HepG2 (cell line): ENCODE measurements around the gene DGCR6L. TPM values are rescaled to one million over a fixed set of nuclear protein-coding genes. Genes with fewer than 3 reads are reported as not detected.
"Not testable (repeated sequence)": the region's sequence is repeated elsewhere in the genome, so short reads cannot be mapped to it uniquely, and the experiment has no call there.

Experiments used
- ATAC-seq: fragments of 200-7000 bp; cut with Tn5 transposase; 3 replicates; pipeline ENCODE4 v1.9.1; 2020; ENCODE audit warnings: mild to moderate bottlenecking, moderate library complexity
- BruUV-seq: library from RNA; stranded (reverse); fragments of 400-500 nt; replicated peaks from 2 replicates; lab custom pipeline; 2021; lab: Mats Ljungman, UMichigan
- CTCF ChIA-PET: fragments of 300-600 bp; formaldehyde crosslinking; extraction: SDS; loops from one replicate; lab custom pipeline; 2021; ENCODE audit warnings: low total read pairs, inconsistent platforms, low intra/inter-chr PET ratio; lab: Yijun Ruan, JAX
- POLR2A ChIA-PET: fragments of 350-600 bp; sonication (Branson Sonifier 250); formaldehyde crosslinking; loops from one replicate; lab custom pipeline; 2020; ENCODE audit warnings: antibody characterized with exemption, inconsistent platforms; lab: Yijun Ruan, JAX
- DNase-seq: peaks from one replicate; pipeline ENCODE4 v3.0.0-alpha.2; 2015; ENCODE audit warnings: low spot score
- FAIRE-seq: peaks from 3 replicates; lab custom pipeline; 2011; peaks lifted over from hg19 to GRCh38; lab: Jason Lieb, UNC
- H2AFZ ChIP-seq: one replicate; pipeline ENCODE4 v1.6.1; 2011; ENCODE audit warnings: low read length, inconsistent platforms
- H3K27ac ChIP-seq: fragments of 300-600 bp; 3 replicates; pipeline ENCODE4 v1.8.0; 2011; ENCODE audit warnings: mixed run types, mild to moderate bottlenecking, mixed read lengths, low read length, inconsistent platforms; ENCODE audit not compliant: insufficient read depth; ENCODE audit errors: extremely low read length
- H3K27me3 ChIP-seq, 2 experiments: fragments of 200-600 bp in 1 of 2; 2 replicates in 1 of 2; 3 replicates in 1 of 2; pipeline versions ENCODE4 v1.6.0 to v1.8.0; 2011; ENCODE audit warnings: low read length in 2 of 2, mild to moderate bottlenecking in 2 of 2, moderate library complexity in 2 of 2, inconsistent platforms in 1 of 2; ENCODE audit not compliant: insufficient read depth in 2 of 2, control insufficient read depth in 1 of 2
- H3K36me3 ChIP-seq, 2 experiments: fragments of 200-600 bp in 1 of 2; replicated peaks in 1 of 2; 2 replicates in 1 of 2; 3 replicates in 1 of 2; pipeline versions ENCODE4 v1.5.1 to v1.8.0; 2011; ENCODE audit warnings: low read length in 2 of 2, inconsistent platforms in 1 of 2; ENCODE audit not compliant: insufficient read depth in 2 of 2, control insufficient read depth in 1 of 2
- H3K4me1 ChIP-seq: 2 replicates; pipeline ENCODE4 v1.5.1; 2012; ENCODE audit warnings: low read length, inconsistent platforms; ENCODE audit not compliant: insufficient read depth
- H3K4me2 ChIP-seq: 2 replicates; pipeline ENCODE4 v1.6.0; 2011; ENCODE audit warnings: low read depth, low read length, inconsistent platforms
- H3K4me3 ChIP-seq, 3 experiments: fragments of 200-600 bp in 1 of 3; sonication (generic), shearing (Covaris generic) in 1 of 3; replicated peaks in 1 of 3; 2 replicates each; pipeline ENCODE4 v1.5.1; 2011 to 2016; ENCODE audit warnings: low read length in 3 of 3, inconsistent platforms in 2 of 3, low read depth in 2 of 3, mild to moderate bottlenecking in 2 of 3, control low read depth in 1 of 3, mixed read lengths in 1 of 3; ENCODE audit not compliant: insufficient read depth in 1 of 3
- H3K79me2 ChIP-seq: one replicate; pipeline ENCODE4 v1.6.1; 2011; ENCODE audit warnings: low read length, inconsistent platforms; ENCODE audit not compliant: insufficient read depth
- H3K9ac ChIP-seq: 2 replicates; pipeline ENCODE4 v1.6.0; 2011; ENCODE audit warnings: mild to moderate bottlenecking, low read depth, low read length, inconsistent platforms; ENCODE audit not compliant: insufficient read depth
- H3K9me3 ChIP-seq: 2 replicates; pipeline ENCODE4 v1.5.1; 2012; ENCODE audit warnings: mild to moderate bottlenecking, low read length
- H4K20me1 ChIP-seq: 2 replicates; pipeline ENCODE4 v1.6.0; 2011; ENCODE audit warnings: inconsistent platforms, mild to moderate bottlenecking, low read length, moderate library complexity; ENCODE audit not compliant: insufficient read depth
- ARNTL ChIP-seq: sonication (generic); formaldehyde crosslinking; IDR thresholded peaks from 2 replicates; pipeline ENCODE4 v1.4.0; 2020; ENCODE audit warnings: mild to moderate bottlenecking, missing genetic modification reagents
- CREM ChIP-seq, 2 experiments: sonication (generic) in 1 of 2; formaldehyde crosslinking in 1 of 2; IDR thresholded peaks; 2 replicates each; pipeline versions ENCODE4 v1.4.0 to v1.6.1; 2016 to 2020; ENCODE audit warnings: antibody characterized with exemption in 1 of 2, mild to moderate bottlenecking in 1 of 2, missing genetic modification reagents in 1 of 2
- MIXL1 ChIP-seq: IDR thresholded peaks from 2 replicates; pipeline ENCODE4 v1.6.1; 2016
- USF2 ChIP-seq, 2 experiments: sonication (generic) in 1 of 2; formaldehyde crosslinking in 1 of 2; IDR thresholded peaks; 2 replicates each; pipeline versions ENCODE4 v1.5.1 to v1.6.1; 2011 to 2020; ENCODE audit warnings: borderline replicate concordance in 1 of 2, low read depth in 1 of 2, low read length in 1 of 2, mild to moderate bottlenecking in 1 of 2, missing genetic modification reagents in 1 of 2, moderate library complexity in 1 of 2
- ZBTB44 ChIP-seq: sonication (generic); formaldehyde crosslinking; IDR thresholded peaks from 2 replicates; pipeline ENCODE4 v1.4.0; 2020; ENCODE audit warnings: missing genetic modification reagents
- ZNF280B ChIP-seq: sonication (generic); formaldehyde crosslinking; IDR thresholded peaks from 2 replicates; pipeline ENCODE4 v1.5.0; 2020; ENCODE audit warnings: missing genetic modification reagents, mild to moderate bottlenecking, borderline replicate concordance
- ZNF556 ChIP-seq: sonication (generic); formaldehyde crosslinking; IDR thresholded peaks from 2 replicates; pipeline ENCODE4 v1.4.0; 2020; ENCODE audit warnings: mild to moderate bottlenecking, missing genetic modification reagents, borderline replicate concordance
- ZNF609 ChIP-seq: sonication (generic); formaldehyde crosslinking; IDR thresholded peaks from 2 replicates; pipeline ENCODE4 v1.4.0; 2020; ENCODE audit warnings: mild to moderate bottlenecking, missing genetic modification reagents, borderline replicate concordance
- WGBS: methylation state at CpG from one replicate; pipeline ENCODE4 v1.1.6; 2017; ENCODE audit warnings: low lambda C conversion rate; 5-methylcytosine and 5-hydroxymethylcytosine counted together
- in situ Hi-C: cut with HindIII; loops from 2 replicates; pipeline ENCODE4 v1.10.0; 2017; ENCODE audit warnings: low pct_unique_long_range_greater_than_20kb; ENCODE audit not compliant: extremely low pct_ligation_motif_present
- intact Hi-C: fragments of 100-400 bp; cut with micrococcal nuclease; formaldehyde crosslinking; loops from one replicate; pipeline ENCODE4 v1.10.0; 2022; ENCODE audit not compliant: unreplicated experiment
- polyA plus RNA-seq, 8 experiments: library from polyadenylated mRNA; depleted of rRNA in 3 of 8; stranded (reverse) in 7 of 8; unstranded in 1 of 8; fragments of >200 nt; fragmentation: Illumina TruSeq in 4 of 8; extraction: Trizol in 4 of 8; gene quantifications; 2 replicates each; pipeline versions ENCODE4 v1.2.1 to v1.2.3, GENCODE V29; 2011 to 2016; ENCODE audit warnings: low read depth in 4 of 8, missing spikeins in 1 of 8, mixed read lengths in 1 of 8; ENCODE audit not compliant: insufficient read depth in 1 of 8
- total RNA-seq, 5 experiments: library from RNA; depleted of rRNA; stranded (reverse); fragments of >200 nt; fragmentation: Illumina TruSeq; extraction: Trizol; gene quantifications; 2 replicates each; pipeline ENCODE4 v1.2.3, GENCODE V29; 2016; ENCODE audit warnings: low read depth in 1 of 5

The DGCR6L gene
- total and polyA plus RNA-seq, 2 of the 13 experiments (the other 11 are each of a cell fraction or from before 2014, with no cell fraction given) = 17.5 to 35.3 TPM

- no peak for TF ChIP-seq ZBTB44 (CRISPR knock-in tag)
- TF ChIP-seq USF2 (IDR thresholded peaks at IDR 0.05; ENCODE audit: low read depth, low read length) = no peak
- TF ChIP-seq USF2 (CRISPR knock-in tag; IDR thresholded peaks at IDR 0.05; ENCODE audit: borderline replicate concordance) = no peak
- TF ChIP-seq ZNF280B = no peak
- no peak for TF ChIP-seq ZNF556
- TF ChIP-seq ARNTL (CRISPR knock-in tag) = no peak
- no peak for TF ChIP-seq MIXL1
- no peak for TF ChIP-seq CREM (IDR thresholded peaks at IDR 0.05)
- no peak for TF ChIP-seq CREM (CRISPR knock-in tag; IDR thresholded peaks at IDR 0.05)
- TF ChIP-seq ZNF609 (CRISPR knock-in tag) = no peak
- TF ChIP-seq, all 625 proteins: peak for 0
Measured at GRCh38 chr22:20281891-20282290, 38.0 kb downstream of the DGCR6L start (continued).

- intact Hi-C loops, H3K4me3 ChIP-seq, CTCF ChIA-PET, ATAC-seq, H3K9ac ChIP-seq, H3K36me3 ChIP-seq, BruUV-seq, H3K79me2 ChIP-seq, H2AFZ ChIP-seq, DNase-seq, H3K4me1 ChIP-seq, FAIRE-seq, POLR2A ChIA-PET, H3K27ac ChIP-seq, H3K9me3 ChIP-seq, H3K4me2 ChIP-seq, H4K20me1 ChIP-seq: not testable (repeated sequence)
- 0% methylated on average over 4 of the region's 9 CpGs for WGBS
- H3K27me3 ChIP-seq = peaks cover 9 to 45% of the 10 kb centered on the region in 2 experiments; a peak in 4 of 5 replicates
- in situ Hi-C loops = loop anchor here (5.0 to 25.0 kb wide), 2 partner anchors 124 to 1319 kb away; no protein-coding TSS in a partner anchor
Measured at GRCh38 chr22:20281473-20281872, 38.4 kb downstream of the DGCR6L start.
